Umbilical cord (tissue), 2 donors: ENCODE measurements around the gene CAPZA3. TPM values are rescaled to one million over a fixed set of nuclear protein-coding genes. Genes with fewer than 3 reads are reported as not detected.
"Not testable (repeated sequence)": the region's sequence is repeated elsewhere in the genome, so short reads cannot be mapped to it uniquely, and the experiment has no call there.

Experiments
- DNase-seq: peaks from one replicate; pipeline ENCODE4 v3.0.0-alpha.2; 2015; ENCODE audit warnings: low spot score
- total RNA-seq: library from RNA; depleted of rRNA; stranded (reverse); fragments of >200 nt; gene quantifications from one replicate; pipeline ENCODE4 v1.2.3, GENCODE V29; 2014; ENCODE audit warnings: low replicate concordance; ENCODE audit not compliant: insufficient read depth

The CAPZA3 gene
- total RNA-seq, 1 donor from 2014 or later = 0.72 TPM

- DNase-seq = no peak
Observed at GRCh38 chr12:18753481-18754123, 15.7 kb downstream of the CAPZA3 start.

GRCh38 chr12:18754124-18754707 is 16.3 kb downstream of the CAPZA3 start:
- DNase-seq = no peak

- DNase-seq = no peak
Observed at GRCh38 chr12:18755341-18755740, 17.4 kb downstream of the CAPZA3 start.

- DNase-seq = not testable (repeated sequence)
Observed at GRCh38 chr12:18766479-18766878, 28.6 kb downstream of the CAPZA3 start.

- no peak for DNase-seq
Observed at GRCh38 chr12:18782827-18783226, 44.9 kb downstream of the CAPZA3 start.

- DNase-seq = not testable (repeated sequence)
Observed at GRCh38 chr12:18785465-18785864, 47.5 kb downstream of the CAPZA3 start.

Other genes with a start within 250 kb of the CAPZA3 start
- gene PLCZ1, start 107 bp upstream of the CAPZA3 start, total RNA-seq = 21.7 TPM